Colonic mucosa (tissue), 4 donors: ENCODE data around the gene ATP6V0D1. TPM values are rescaled to one million over a fixed set of nuclear protein-coding genes. Genes with fewer than 3 reads are reported as not detected.

ENCODE experiments used
- DNase-seq: peaks from one replicate; pipeline ENCODE4 v3.0.0-alpha.2; 2020
- H3K27ac ChIP-seq: fragments of 200-600 bp; one replicate; pipeline ENCODE4 v1.8.0; 2021
- H3K27me3 ChIP-seq: fragments of 200-600 bp; one replicate; pipeline ENCODE4 v1.8.0; 2021
- H3K36me3 ChIP-seq: fragments of 200-600 bp; one replicate; pipeline ENCODE4 v1.8.0; 2021
- H3K4me1 ChIP-seq: fragments of 200-600 bp; one replicate; pipeline ENCODE4 v1.8.0; 2021; ENCODE audit warnings: mild to moderate bottlenecking
- H3K4me3 ChIP-seq: fragments of 200-600 bp; one replicate; pipeline ENCODE4 v1.8.0; 2021
- H3K9ac ChIP-seq, 2 donors: one replicate each; pipeline ENCODE4 v1.7.0; 2013; ENCODE audit warnings: control low read depth in 2 of 2, low read depth in 2 of 2, low read length in 2 of 2
- H3K9me3 ChIP-seq: fragments of 200-600 bp; one replicate; pipeline ENCODE4 v1.8.0; 2021
- CTCF ChIP-seq: fragments of 200-600 bp; IDR thresholded peaks from one replicate; pipeline ENCODE4 v1.8.0; 2022; ENCODE audit warnings: antibody characterized with exemption, mild to moderate bottlenecking
- intact Hi-C: fragments of 100-400 bp; cut with DNase I; formaldehyde crosslinking; loops from one replicate; pipeline ENCODE4 v1.14.1; 2022
- total RNA-seq, 2 donors: library from RNA; stranded (reverse); fragmentation: NEBNext Ultra II Directional in 1 of 2; extraction: Animal tissue kit (Norgen Biotek cat#: 25700) in 1 of 2; gene quantifications; one replicate each; pipeline ENCODE4 v1.2.1, GENCODE V29; 2021
- donor health status: healthy.
- donor health status: DM: no; HTN: no; CAD: no.
- donor health status: DM: no; HTN: no; CAD: no.

ATP6V0D1 gene
- total RNA-seq, 2 donors from 2014 or later = 194 to 195 TPM

GRCh38 chr16:67482233-67482924 is 1.4 kb upstream of the ATP6V0D1 start:
- Histone ChIP-seq H3K9ac (peak overlapping the region; percentile 38 to 99), H3K4me3 (peak overlapping the region; percentile 79), H3K36me3 (no peaks in the 10 kb centered on the region), H3K27ac (no peak overlapping the region), H3K4me1 (peaks cover 14% of the 10 kb centered on the region), H3K27me3 (no peaks in the 10 kb centered on the region), H3K9me3 (no peaks in the 10 kb centered on the region)
- intact Hi-C loops = loop anchor here (5.0 kb wide), 1 partner anchor 40 kb away; no protein-coding TSS in a partner anchor
- peak; percentile 24 for DNase-seq
- TF ChIP-seq CTCF = no peak

GRCh38 chr16:67481561-67482232 is 740 bp upstream of the ATP6V0D1 start:
- H3K9me3 ChIP-seq = no peaks in the 10 kb centered on the region
- TF ChIP-seq CTCF = no peak
- H3K9ac ChIP-seq = peak overlapping the region; percentile 38 to 99
- intact Hi-C loops = loop anchor here (5.0 kb wide), 1 partner anchor 41 kb away; no protein-coding TSS in a partner anchor
- H3K4me1 ChIP-seq = peaks cover 14% of the 10 kb centered on the region
- H3K27me3 ChIP-seq = no peaks in the 10 kb centered on the region
- peak overlapping the region; percentile 79 for H3K4me3 ChIP-seq
- peak overlapping the region; percentile 59 for H3K27ac ChIP-seq
- peak; percentile 79 for DNase-seq
- no peaks in the 10 kb centered on the region for H3K36me3 ChIP-seq

- peaks cover 14% of the 10 kb centered on the region for H3K4me1 ChIP-seq
- TF ChIP-seq CTCF = no peak
- H3K27me3 ChIP-seq = no peaks in the 10 kb centered on the region
These were observed 2.9 kb downstream of the ATP6V0D1 start for GRCh38 chr16:67477960-67478554.

GRCh38 chr16:67474551-67475455 is 6.2 kb downstream of the ATP6V0D1 start:
- DNase-seq = no peak
- intact Hi-C loops = no loop called here
- TF ChIP-seq CTCF = no peak
- H3K4me1 ChIP-seq = no peaks in the 10 kb centered on the region
- H3K27me3 ChIP-seq = no peaks in the 10 kb centered on the region
- no peaks in the 10 kb centered on the region for H3K36me3 ChIP-seq
- H3K9ac ChIP-seq = no peak overlapping the region
- no peak overlapping the region for H3K4me3 ChIP-seq
- no peaks in the 10 kb centered on the region for H3K9me3 ChIP-seq
- H3K27ac ChIP-seq = no peak overlapping the region

More at GRCh38 chr16:67477960-67478554, 2.9 kb downstream of the ATP6V0D1 start:
- no peak overlapping the region for H3K27ac ChIP-seq
- no peak for DNase-seq
- H3K4me3 ChIP-seq = no peak overlapping the region
- H3K9ac ChIP-seq = no peak overlapping the region
- H3K36me3 ChIP-seq = no peaks in the 10 kb centered on the region
- intact Hi-C loops = no loop called here
- H3K9me3 ChIP-seq = no peaks in the 10 kb centered on the region
